OCI-M2 (cell line): ENCODE measurements around the gene GRK1.

Experiments used
- DNase-seq: peaks from one replicate; lab custom pipeline; 2025; ENCODE audit not compliant: unreplicated experiment; lab: John Stamatoyannopoulos, UW

Gene GRK1

DNA sequence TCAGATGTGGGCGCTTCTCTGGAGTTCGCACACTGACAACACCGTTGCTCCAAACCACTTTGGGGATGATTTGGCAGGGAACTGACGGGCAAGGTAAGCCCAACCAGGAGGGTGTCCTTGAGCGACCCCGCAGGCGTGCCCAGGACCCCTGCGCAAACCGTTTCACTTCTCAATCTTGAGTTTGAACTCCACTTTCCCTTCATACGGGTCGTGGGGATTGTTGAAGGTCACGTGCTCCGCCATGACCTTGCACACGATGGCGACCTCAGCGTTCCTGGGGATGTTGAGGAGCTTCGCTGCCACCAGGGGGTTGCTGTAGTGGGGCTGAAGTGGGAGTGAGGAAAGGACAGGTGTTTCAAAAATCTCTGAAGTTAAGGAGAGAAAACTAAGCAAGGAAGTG lies 17.8 kb upstream of the GRK1 start:
- DNase-seq: no peak

GRCh38 chr13:113650275-113650674 lies 16.7 kb upstream of the GRK1 start:
- DNase-seq: no peak

GRCh38 chr13:113650731-113651148 lies 16.3 kb upstream of the GRK1 start:
- no peak for DNase-seq

- no peak for DNase-seq
Observed at GRCh38 chr13:113651511-113652403, 15.3 kb upstream of the GRK1 start.

- DNase-seq: no peak
Observed at GRCh38 chr13:113652404-113653263, 14.4 kb upstream of the GRK1 start.

DNA sequence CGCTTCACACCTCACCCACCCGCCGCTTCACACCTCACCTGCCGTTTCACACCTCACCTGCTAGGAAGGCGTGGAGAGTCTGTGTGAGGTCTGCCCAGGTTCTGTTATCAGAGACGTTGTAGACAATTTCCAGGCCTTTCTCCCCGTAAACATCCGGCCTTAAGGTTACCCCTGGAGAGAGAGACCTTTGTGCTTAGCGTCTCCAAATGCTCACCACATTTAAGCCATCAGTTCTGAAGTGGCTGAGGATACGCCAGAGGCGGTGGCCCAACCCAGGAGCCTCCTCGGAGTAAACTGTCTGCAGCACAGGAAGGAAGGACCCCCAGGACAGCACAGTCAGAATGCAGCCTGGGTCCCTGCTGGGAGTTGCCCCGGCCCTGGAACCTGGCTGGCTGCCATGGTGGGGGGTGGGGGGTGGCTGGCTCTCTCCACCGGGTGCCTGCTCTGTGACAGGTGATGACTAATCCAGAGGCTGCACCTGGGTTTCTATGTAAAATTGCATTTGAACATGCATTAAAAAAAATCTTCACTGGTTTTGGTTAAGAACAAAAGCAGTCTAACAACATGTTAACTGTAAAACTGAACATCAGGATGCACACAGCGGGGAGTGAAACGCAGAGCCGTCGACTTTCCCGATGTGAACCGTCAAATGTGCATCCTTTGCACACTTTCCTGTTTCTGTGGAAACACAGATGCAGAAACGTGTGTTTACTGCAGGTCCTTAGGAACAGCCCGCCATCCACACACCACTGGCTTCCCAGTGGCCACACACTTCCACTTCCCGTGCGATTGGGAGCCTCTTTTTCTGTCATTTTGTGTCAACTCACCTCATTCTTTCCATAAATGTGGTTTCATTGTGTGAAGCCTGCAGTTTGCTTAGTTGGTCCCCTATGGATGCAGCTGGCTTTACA lies 13.5 kb upstream of the GRK1 start:
- DNase-seq: no peak

DNA sequence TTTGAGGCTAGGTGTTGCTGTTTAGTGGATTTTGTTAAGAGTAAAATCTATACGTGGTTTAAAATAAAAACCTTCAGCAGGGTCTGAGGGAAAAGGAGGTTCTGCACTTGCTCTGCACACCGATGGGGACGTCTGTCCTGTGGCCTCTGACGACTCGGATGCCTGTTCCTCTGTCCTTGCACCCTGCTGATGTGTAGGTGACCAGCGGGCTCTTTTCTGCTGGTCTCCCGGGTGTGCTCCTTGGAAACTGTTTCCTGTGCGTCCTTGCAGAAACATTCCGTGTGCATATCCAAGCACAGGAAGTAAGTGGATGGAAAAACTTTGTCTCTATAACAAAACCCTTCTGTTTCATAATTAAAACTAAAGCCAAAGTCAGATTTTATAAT lies 12.9 kb upstream of the GRK1 start:
- DNase-seq: no peak

DNA sequence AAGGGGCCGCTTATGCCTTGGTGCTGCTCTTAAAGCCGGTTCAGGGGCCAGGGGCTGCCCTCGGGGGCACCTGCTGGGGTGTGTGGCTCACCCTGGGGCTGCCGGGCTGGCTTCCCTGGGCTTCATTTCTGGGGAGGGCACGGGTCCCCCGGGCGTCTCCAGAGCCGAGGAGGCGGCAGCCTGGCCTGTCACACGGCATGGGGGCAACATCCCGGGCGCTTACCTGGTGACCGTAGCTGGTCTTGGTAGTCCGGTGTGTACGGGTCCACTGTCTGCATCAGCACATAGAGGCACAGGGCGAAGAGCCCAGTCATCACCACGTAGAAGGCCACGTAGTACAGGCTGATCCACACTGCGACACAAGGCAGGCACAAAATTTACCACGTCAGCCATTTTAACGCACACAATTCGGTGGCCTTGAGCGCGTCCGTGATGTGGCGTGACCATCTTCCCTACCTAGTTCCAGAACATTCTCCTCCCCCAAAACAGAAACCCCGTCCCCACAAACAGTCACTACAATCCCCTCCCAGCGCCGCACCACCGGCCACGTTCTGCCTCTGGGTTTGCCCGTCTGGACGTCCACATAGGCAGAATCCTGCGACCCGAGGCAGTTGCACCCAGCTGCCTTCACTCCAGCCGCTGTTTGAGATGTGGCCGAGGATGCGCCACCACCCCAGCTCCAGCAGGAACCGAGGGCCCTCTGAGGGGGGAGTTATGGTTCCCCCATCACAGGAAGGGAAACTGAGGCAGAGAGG lies 12.3 kb upstream of the GRK1 start:
- no peak for DNase-seq

GRCh38 chr13:113655346-113656002 lies 11.5 kb upstream of the GRK1 start:
- DNase-seq: no peak

GRCh38 chr13:113656003-113656588 lies 10.9 kb upstream of the GRK1 start:
- DNase-seq: no peak

- DNase-seq: no peak
Observed at GRCh38 chr13:113656831-113657671, 10.0 kb upstream of the GRK1 start.

- DNase-seq: no peak
Observed at GRCh38 chr13:113657851-113658741, 8.9 kb upstream of the GRK1 start, which contains the start of gene ATP4B. Gene ATP4B (minus strand): TSS chr13:113658198. CDS start chr13:113658144, 54 bp downstream.

DNA sequence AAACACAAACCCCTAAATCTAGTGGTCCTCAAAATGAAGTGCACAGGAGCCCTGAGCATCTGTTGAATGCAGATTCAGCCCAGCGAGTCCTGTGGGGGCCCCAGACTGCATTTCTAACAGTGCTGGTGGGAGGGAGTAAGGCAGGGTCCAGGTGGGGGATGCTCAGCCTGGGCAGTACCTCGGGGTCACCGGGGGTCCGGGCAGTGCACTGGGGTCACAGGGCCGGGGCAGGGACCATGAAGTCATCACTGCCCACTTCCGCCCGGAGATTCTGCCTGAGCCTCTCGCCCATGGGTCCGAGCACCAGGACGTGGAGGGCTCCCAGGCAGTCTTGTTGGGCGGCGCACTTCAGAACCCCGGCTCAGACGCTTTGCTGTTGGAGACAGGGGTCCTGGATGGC lies 8.2 kb upstream of the GRK1 start:
- no peak for DNase-seq

DNA sequence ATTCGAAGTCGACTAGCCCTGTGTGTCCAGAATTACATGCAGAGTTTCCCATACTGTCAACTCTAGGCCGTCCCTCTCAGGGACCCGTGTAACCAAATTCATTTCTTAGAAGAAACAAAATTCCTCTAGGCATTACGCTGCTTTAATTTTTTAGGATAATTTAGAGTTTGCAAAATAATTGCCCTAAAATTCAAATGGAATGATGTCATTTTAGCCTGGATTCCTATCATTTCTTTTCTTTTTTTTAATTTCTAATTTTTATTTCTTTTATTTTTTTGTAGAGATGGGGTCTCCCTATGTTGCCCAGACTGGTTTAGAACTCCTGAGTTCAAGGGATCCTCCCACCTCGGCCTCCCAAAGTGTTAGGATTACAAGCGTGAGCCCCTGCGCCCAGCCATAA lies 7.7 kb upstream of the GRK1 start:
- DNase-seq: no peak

DNA sequence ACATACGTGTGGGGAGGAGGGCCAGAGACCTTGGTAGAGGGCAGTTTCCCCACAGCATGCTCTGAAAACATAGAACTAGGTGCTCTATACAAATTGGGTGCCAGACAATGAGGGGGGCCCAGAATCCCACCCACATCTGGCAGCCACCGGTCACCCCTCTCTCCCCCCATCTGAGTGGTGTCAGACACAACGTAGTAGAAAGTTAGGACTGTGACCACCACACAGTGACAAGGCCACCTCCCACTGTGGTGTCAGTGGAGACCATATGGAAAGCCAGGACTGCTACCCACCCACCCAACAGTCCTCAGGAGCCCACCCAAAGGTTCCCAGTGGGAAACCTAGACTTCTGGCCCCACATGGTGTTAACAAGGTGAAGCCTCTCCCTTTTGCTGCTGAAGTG lies 7.0 kb upstream of the GRK1 start:
- no peak for DNase-seq

DNA sequence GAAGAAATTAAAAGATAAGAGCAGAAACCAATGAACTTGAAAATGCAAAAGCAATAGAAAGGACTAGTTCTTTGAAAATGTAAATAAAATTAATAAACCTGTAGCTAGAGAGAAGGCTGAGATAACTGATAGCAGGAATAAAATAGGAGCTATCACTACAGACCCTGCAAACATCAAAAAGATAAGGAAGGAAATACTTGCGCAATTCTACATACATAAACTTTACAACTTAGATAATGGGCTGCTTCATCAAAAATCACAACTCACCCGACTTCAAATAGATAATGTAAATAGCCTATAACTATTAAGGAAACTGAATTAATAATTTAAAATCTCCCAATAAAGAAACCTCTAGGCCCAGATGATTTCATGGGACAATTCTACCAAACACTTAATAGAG lies 5.5 kb upstream of the GRK1 start:
- DNase-seq: no peak

GRCh38 chr13:113663934-113664333 lies 3.1 kb upstream of the GRK1 start:
- DNase-seq: no peak
